ENCODE measurements around the gene SPATA6L. TPM values are rescaled to one million over a fixed set of nuclear protein-coding genes. Genes with fewer than 3 reads are reported as not detected.
"Not testable (repeated sequence)": the region's sequence is repeated elsewhere in the genome, so short reads cannot be mapped to it uniquely, and the experiment has no call there.

The SPATA6L gene
- total RNA-seq, 1 experiment from 2014 or later: 1.8 TPM

- TF ChIP-seq, protein P1, sequence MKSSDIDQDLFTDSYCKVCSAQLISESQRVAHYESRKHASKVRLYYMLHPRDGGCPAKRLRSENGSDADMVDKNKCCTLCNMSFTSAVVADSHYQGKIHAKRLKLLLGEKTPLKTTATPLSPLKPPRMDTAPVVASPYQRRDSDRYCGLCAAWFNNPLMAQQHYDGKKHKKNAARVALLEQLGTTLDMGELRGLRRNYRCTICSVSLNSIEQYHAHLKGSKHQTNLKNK (CRISPR knock-in tag; IDR thresholded peaks at IDR 0.05): no peak
- TF ChIP-seq SMAD4 (CRISPR knock-in tag; IDR thresholded peaks at IDR 0.05) (no peak), SP1 (CRISPR knock-in tag; conservative IDR thresholded peaks at IDR 0.05) (no peak)
- TF ChIP-seq, protein P2, sequence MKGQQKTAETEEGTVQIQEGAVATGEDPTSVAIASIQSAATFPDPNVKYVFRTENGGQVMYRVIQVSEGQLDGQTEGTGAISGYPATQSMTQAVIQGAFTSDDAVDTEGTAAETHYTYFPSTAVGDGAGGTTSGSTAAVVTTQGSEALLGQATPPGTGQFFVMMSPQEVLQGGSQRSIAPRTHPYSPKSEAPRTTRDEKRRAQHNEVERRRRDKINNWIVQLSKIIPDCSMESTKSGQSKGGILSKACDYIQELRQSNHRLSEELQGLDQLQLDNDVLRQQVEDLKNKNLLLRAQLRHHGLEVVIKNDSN (CRISPR knock-in tag; IDR thresholded peaks at IDR 0.05): no peak
These were observed 4.7 kb downstream of the SPATA6L start (continued) for GRCh38 chr9:4661611-4662010.

GRCh38 chr9:4661165-4661564 is 5.1 kb downstream of the SPATA6L start:
- TF ChIP-seq ZBTB21 (CRISPR knock-in tag; IDR thresholded peaks at IDR 0.05; ENCODE audit: borderline replicate concordance) (no peak), FOXK1 (CRISPR knock-in tag; IDR thresholded peaks at IDR 0.05) (no peak), CREM (CRISPR knock-in tag; IDR thresholded peaks at IDR 0.05) (no peak), RELA (CRISPR knock-in tag; IDR thresholded peaks at IDR 0.05; ENCODE audit: borderline replicate concordance) (no peak), OVOL2 (CRISPR knock-in tag; IDR thresholded peaks at IDR 0.05; ENCODE audit: borderline replicate concordance) (no peak), ZNF317 (CRISPR knock-in tag; IDR thresholded peaks at IDR 0.05; ENCODE audit: borderline replicate concordance, low read depth) (no peak), GTF2I (CRISPR knock-in tag; conservative IDR thresholded peaks at IDR 0.05) (no peak), TEAD4 (CRISPR knock-in tag; IDR thresholded peaks at IDR 0.05) (no peak), NFYB (CRISPR knock-in tag; conservative IDR thresholded peaks at IDR 0.05; ENCODE audit: low read depth) (no peak), FOXP1 (CRISPR knock-in tag; IDR thresholded peaks at IDR 0.05; ENCODE audit: borderline replicate concordance) (no peak), NFATC4 (CRISPR knock-in tag; IDR thresholded peaks at IDR 0.05) (no peak)
- TF ChIP-seq, protein P3, sequence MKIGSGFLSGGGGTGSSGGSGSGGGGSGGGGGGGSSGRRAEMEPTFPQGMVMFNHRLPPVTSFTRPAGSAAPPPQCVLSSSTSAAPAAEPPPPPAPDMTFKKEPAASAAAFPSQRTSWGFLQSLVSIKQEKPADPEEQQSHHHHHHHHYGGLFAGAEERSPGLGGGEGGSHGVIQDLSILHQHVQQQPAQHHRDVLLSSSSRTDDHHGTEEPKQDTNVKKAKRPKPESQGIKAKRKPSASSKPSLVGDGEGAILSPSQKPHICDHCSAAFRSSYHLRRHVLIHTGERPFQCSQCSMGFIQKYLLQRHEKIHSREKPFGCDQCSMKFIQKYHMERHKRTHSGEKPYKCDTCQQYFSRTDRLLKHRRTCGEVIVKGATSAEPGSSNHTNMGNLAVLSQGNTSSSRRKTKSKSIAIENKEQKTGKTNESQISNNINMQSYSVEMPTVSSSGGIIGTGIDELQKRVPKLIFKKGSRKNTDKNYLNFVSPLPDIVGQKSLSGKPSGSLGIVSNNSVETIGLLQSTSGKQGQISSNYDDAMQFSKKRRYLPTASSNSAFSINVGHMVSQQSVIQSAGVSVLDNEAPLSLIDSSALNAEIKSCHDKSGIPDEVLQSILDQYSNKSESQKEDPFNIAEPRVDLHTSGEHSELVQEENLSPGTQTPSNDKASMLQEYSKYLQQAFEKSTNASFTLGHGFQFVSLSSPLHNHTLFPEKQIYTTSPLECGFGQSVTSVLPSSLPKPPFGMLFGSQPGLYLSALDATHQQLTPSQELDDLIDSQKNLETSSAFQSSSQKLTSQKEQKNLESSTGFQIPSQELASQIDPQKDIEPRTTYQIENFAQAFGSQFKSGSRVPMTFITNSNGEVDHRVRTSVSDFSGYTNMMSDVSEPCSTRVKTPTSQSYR (CRISPR knock-in tag; IDR thresholded peaks at IDR 0.05): no peak
- TF ChIP-seq, protein P4, sequence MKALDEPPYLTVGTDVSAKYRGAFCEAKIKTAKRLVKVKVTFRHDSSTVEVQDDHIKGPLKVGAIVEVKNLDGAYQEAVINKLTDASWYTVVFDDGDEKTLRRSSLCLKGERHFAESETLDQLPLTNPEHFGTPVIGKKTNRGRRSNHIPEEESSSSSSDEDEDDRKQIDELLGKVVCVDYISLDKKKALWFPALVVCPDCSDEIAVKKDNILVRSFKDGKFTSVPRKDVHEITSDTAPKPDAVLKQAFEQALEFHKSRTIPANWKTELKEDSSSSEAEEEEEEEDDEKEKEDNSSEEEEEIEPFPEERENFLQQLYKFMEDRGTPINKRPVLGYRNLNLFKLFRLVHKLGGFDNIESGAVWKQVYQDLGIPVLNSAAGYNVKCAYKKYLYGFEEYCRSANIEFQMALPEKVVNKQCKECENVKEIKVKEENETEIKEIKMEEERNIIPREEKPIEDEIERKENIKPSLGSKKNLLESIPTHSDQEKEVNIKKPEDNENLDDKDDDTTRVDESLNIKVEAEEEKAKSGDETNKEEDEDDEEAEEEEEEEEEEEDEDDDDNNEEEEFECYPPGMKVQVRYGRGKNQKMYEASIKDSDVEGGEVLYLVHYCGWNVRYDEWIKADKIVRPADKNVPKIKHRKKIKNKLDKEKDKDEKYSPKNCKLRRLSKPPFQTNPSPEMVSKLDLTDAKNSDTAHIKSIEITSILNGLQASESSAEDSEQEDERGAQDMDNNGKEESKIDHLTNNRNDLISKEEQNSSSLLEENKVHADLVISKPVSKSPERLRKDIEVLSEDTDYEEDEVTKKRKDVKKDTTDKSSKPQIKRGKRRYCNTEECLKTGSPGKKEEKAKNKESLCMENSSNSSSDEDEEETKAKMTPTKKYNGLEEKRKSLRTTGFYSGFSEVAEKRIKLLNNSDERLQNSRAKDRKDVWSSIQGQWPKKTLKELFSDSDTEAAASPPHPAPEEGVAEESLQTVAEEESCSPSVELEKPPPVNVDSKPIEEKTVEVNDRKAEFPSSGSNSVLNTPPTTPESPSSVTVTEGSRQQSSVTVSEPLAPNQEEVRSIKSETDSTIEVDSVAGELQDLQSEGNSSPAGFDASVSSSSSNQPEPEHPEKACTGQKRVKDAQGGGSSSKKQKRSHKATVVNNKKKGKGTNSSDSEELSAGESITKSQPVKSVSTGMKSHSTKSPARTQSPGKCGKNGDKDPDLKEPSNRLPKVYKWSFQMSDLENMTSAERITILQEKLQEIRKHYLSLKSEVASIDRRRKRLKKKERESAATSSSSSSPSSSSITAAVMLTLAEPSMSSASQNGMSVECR (CRISPR knock-in tag; IDR thresholded peaks at IDR 0.05; ENCODE audit: borderline replicate concordance): no peak
- TF ChIP-seq, protein P5, sequence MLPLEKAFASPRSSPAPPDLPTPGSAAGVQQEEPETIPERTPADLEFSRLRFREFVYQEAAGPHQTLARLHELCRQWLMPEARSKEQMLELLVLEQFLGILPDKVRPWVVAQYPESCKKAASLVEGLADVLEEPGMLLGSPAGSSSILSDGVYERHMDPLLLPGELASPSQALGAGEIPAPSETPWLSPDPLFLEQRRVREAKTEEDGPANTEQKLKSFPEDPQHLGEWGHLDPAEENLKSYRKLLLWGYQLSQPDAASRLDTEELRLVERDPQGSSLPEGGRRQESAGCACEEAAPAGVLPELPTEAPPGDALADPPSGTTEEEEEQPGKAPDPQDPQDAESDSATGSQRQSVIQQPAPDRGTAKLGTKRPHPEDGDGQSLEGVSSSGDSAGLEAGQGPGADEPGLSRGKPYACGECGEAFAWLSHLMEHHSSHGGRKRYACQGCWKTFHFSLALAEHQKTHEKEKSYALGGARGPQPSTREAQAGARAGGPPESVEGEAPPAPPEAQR (CRISPR knock-in tag; IDR thresholded peaks at IDR 0.05): no peak
- no peak for DNase-seq (ENCODE audit: low spot score)
- Mint-ChIP-seq H3K27me3 (ENCODE audit: low read depth) (no peaks in the 10 kb centered on the region), H3K4me3 (peak overlapping the region; percentile 82), H3K27ac (peak overlapping the region; percentile 71; the same call in 1 of the 2 replicates), H3K4me1 (peaks cover 65% of the 10 kb centered on the region), H3K9me3 (peaks cover 5% of the 10 kb centered on the region; the same call in 1 of the 2 replicates), H3K36me3 (peaks cover 5% of the 10 kb centered on the region)
- CTCF ChIA-PET: interaction anchor here (1.0 to 1.8 kb wide), 3 partner anchors 18 to 170 kb away, joined by 4 to 13 read pairs (median 8); partner anchors contain the start of gene CDC37L1
- POLR2A ChIA-PET: interaction anchor here (3.4 kb wide), 1 partner anchor 18 kb away, joined by 14 read pairs; the partner anchor contains the start of gene CDC37L1
- ATAC-seq: no peak

GRCh38 chr9:4660665-4661064 is 5.6 kb downstream of the SPATA6L start:
- POLR2A ChIA-PET: interaction anchor here (3.4 kb wide), 1 partner anchor 19 kb away, joined by 14 read pairs; the partner anchor contains the start of gene CDC37L1
- H3K4me1 Mint-ChIP-seq: peaks cover 65% of the 10 kb centered on the region
- not testable (repeated sequence) for H3K27ac Mint-ChIP-seq

More at GRCh38 chr9:4660665-4661064, 5.6 kb downstream of the SPATA6L start:
- H3K36me3 Mint-ChIP-seq; H3K9me3 Mint-ChIP-seq; DNase-seq (ENCODE audit: low spot score); H3K27me3 Mint-ChIP-seq (ENCODE audit: low read depth); CTCF ChIA-PET; ATAC-seq; H3K4me3 Mint-ChIP-seq: not testable (repeated sequence)

All from WTC11 (cell line).